Esophagus (tissue), 2 donors: ENCODE data around the gene STAB1. TPM values are rescaled to one million over a fixed set of nuclear protein-coding genes. Genes with fewer than 3 reads are reported as not detected.

Source experiments
- H3K27ac ChIP-seq, 2 donors: one replicate each; pipeline ENCODE4 v1.5.1; 2013; ENCODE audit warnings: low read depth in 2 of 2, mild to moderate bottlenecking in 2 of 2, inconsistent platforms in 1 of 2, low read length in 1 of 2, moderate library complexity in 1 of 2
- H3K27me3 ChIP-seq, 2 donors: one replicate each; pipeline ENCODE4 v1.6.1; 2013; ENCODE audit warnings: low read length in 2 of 2, control low read depth in 1 of 2, mild to moderate bottlenecking in 1 of 2; ENCODE audit not compliant: insufficient read depth in 2 of 2, control insufficient read depth in 1 of 2
- H3K36me3 ChIP-seq, 2 donors: one replicate each; pipeline ENCODE4 v1.6.1; 2013; ENCODE audit warnings: low read length in 1 of 2; ENCODE audit not compliant: control insufficient read depth in 2 of 2, insufficient read depth in 2 of 2
- H3K4me1 ChIP-seq, 2 donors: one replicate each; pipeline ENCODE4 v1.6.1; 2013; ENCODE audit warnings: low read length in 1 of 2; ENCODE audit not compliant: control insufficient read depth in 2 of 2, insufficient read depth in 2 of 2
- H3K4me3 ChIP-seq, 2 donors: one replicate each; pipeline ENCODE4 v1.5.1; 2013; ENCODE audit warnings: low read length in 2 of 2, mild to moderate bottlenecking in 2 of 2, low read depth in 1 of 2, moderate library complexity in 1 of 2
- H3K9me3 ChIP-seq, 2 donors: one replicate each; pipeline ENCODE4 v1.6.1; 2013; ENCODE audit warnings: mild to moderate bottlenecking in 2 of 2, low read depth in 1 of 2, low read length in 1 of 2, moderate library complexity in 1 of 2; ENCODE audit not compliant: control insufficient read depth in 2 of 2, insufficient read depth in 1 of 2
- WGBS, 2 donors: extraction: QIAGEN DNeasy Blood & Tissue Kit; methylation state at CpG; one replicate each; pipeline ENCODE4 v1.1.7; 2013; 5-methylcytosine and 5-hydroxymethylcytosine counted together
- polyA plus RNA-seq, 2 donors: library from polyadenylated mRNA; stranded (reverse); fragments of 200-250 nt; gene quantifications; one replicate each; pipeline ENCODE4 v1.2.3, GENCODE V29; 2013
- donor health status: healthy with polysubstance abuse.
- donor health status: Bipolar disorder and iron deficiency.

Gene STAB1
- polyA plus RNA-seq, 2 donors, result 30.5 to 39.0 TPM

DNA sequence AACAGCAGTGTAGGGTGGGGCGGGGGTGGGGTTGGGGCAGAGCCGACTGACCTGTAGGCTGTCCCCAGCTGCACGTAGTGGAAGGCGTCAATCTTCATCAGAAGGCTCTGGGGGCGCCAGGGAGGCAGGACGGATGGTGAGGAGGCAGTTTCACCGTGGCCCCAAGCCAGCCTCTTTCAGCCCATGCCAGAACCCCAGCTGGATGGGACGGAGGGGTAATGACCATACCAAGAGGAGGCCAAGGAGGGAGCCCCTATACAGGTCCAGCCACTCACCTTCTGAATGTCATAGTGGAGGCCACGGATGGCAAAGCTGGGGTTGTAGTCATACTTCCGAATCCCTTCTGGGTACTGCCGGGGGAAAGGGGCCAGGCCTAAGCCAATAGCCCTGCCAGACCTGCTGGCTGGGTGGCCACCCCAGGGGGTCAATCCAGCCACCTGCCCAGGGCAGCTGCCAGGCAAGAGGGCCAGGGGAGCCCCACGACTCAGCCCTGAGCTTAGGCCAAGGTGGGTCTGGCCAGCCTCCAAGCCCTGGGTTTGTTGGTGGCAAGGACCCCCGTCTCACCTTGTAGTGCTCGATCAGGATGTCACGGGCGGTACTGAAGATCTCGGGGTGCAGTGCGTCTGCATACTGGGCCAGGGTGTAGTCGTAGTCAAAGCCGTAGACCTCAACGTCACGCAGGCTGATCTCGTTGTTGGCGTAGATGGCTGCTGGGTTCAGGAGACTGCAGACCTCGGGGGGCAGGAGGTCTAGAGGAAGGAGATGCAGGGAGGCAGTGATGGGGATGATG is 33.6 kb downstream of the STAB1 start:
- WGBS, 2 donors, result 88 to 89% methylated on average over 25 of the region's 25 CpGs
- Histone ChIP-seq H3K9me3 (no peaks in the 10 kb centered on the region), H3K27ac (no peak overlapping the region), H3K27me3 (no peaks in the 10 kb centered on the region), H3K36me3 (peaks cover 0 to 29% of the 10 kb centered on the region in 2 donors), H3K4me1 (peaks cover 19 to 57% of the 10 kb centered on the region in 2 donors), H3K4me3 (no peak overlapping the region)

DNA sequence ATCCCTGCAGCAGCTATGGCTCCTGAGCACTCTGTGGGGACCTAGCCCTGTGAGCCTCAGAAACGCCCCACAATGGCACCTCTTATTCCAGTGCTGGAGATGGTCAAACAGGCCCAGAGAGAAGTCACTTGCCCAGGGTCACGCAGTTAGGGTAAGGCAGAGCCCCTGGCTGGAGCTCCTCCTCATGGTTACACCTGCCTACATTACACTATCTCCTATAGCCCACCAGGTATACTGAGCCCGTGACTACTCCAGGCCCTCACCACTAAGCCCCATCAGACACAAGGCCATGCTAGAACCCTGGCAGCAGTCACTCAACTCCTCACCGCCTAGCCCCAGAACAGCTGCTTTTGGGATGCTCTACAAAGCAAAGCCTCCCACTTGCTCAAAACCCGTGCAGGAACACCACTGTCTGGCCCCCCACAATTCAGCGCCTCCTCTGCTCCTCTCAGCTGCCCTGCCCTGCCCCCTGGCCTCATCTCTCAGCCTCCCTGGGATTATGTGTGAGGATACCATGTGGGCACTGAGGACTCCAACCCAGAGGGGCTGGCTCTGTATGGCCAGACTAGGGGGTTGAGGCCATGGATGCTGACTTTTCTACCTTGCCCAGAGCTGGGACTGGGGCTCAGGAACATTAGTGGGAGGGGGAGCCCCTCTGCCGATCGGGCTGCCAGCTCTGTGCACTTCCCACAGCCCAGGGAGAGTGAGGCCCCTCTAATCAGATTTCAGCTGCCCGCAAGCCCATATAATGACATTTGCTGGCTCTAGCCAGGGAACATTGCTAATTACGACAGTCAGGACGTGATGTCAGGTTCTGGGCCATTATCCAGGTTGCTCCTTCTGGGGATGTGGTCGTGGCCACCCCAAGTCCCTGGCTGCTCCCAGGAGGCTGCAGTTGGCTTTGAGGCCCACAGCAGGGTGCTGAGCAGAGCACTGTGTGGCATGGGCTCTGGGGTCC is 34.5 kb downstream of the STAB1 start:
- Histone ChIP-seq H3K27me3 (no peaks in the 10 kb centered on the region), H3K36me3 (peaks cover 0 to 20% of the 10 kb centered on the region in 2 donors), H3K9me3 (no peaks in the 10 kb centered on the region), H3K4me1 (peaks cover 16 to 56% of the 10 kb centered on the region in 2 donors), H3K4me3 (no peak overlapping the region), H3K27ac (peak overlapping the region; percentile 63 to 75)
- WGBS, 2 donors, result 67 to 71% methylated on average over 12 of the region's 12 CpGs

DNA sequence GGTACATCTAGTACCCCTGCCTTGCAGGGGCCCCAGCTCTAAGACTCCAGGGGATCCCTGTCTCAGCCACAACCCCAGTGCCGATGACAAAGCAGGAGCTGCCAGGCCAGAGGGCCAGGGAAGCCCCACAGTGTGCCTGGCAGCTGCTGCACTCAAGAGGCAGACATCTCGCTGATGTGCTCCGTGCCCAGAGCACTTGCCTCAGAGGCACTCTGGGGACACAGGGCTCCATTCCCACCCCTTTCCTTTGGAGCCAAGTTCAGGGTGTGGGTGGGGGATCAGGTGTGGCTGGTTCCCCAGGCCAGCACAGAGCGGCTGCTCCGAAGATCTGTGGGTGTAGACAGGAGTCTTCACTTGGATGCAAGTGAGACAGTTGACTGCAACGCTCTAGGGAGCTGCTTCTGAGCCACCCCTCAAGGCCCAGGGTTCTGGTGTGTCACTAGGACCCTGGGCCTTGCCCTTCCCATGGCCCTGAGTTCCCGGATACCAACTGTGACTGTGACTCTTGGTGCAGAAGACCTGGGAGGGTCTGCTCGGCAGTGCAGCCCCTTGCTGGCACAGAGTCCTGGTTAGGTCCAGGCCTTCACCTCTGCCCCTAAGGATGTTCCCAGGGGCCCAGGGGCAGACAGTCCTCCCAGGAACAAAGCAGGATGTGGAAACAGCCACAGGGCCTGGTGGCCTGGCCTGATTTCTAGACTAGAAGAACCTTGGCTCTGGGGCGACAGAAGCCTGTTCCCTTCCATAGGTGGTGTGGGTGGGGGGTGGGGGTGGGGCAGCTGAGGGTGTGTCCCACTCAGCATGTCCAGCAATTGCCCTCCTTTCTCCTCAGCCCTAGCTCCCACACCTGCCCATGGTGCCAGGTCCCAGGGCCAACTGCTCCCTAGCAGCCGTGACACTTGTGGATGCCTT is 36.0 kb downstream of the STAB1 start:
- Histone ChIP-seq H3K4me3 (no peak overlapping the region), H3K4me1 (peaks cover 9 to 47% of the 10 kb centered on the region in 2 donors), H3K9me3 (no peaks in the 10 kb centered on the region), H3K36me3 (peaks cover 0 to 20% of the 10 kb centered on the region in 2 donors), H3K27ac (peak overlapping the region; percentile 63 to 75), H3K27me3 (no peaks in the 10 kb centered on the region)
- 51 to 63% methylated on average over 10 of the region's 10 CpGs for WGBS, 2 donors

DNA sequence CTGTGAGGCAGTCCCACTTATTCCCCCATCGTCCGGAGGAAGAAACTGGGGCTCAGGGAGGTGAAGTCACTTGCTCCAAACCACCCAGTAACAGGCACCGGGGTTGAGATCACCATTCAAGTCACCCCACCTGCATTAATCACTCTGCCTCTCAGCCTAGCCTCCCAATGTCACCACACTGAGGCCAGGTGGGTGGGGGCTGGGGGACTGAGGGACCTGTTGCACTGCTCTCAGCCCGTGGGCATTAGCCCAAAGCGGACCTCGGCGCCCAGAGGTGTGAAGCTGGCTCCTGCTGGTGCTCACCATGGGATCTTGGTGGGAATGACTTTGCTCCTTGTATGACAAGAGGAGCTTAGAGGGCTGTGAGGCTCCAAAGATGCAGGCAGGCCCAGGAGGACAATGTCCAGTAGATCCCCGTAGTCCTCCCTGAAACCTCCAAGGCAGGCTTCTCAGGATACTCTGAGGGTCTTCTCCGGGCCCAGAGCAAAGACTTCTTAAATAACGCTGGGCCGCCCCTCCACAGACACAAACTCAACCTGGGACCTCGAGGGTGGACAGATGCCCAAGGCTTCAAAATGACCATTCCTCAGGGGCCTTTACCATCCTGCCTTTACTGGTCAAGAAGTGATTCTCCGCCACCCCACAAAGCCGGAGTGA is 36.9 kb downstream of the STAB1 start:
- Histone ChIP-seq H3K27me3 (no peaks in the 10 kb centered on the region), H3K4me3 (peak overlapping the region in 1 of 2 donors; percentile 63), H3K4me1 (peaks cover 9 to 46% of the 10 kb centered on the region in 2 donors), H3K36me3 (peaks cover 0 to 20% of the 10 kb centered on the region in 2 donors), H3K27ac (peak overlapping the region; percentile 57 to 75), H3K9me3 (no peaks in the 10 kb centered on the region)
- WGBS, 2 donors, result 71 to 82% methylated on average over 14 of the region's 14 CpGs

DNA sequence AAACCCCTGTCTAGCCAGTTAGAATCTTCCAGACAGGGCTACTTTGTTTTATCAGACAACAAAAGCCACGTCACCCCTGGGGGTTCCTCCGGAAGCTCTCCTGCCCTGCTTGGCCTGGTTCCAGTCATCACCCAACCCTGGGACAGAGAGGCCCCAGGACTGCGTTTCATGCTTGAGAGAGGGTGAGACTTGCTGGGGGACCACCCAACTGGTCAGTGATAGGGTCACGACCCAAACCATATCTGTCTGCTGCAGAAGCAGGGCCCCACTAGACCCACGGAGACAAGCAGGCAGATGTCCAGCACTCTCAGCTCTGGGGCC is 37.3 kb downstream of the STAB1 start:
- Histone ChIP-seq H3K4me1 (peaks cover 9 to 44% of the 10 kb centered on the region in 2 donors), H3K36me3 (peaks cover 0 to 15% of the 10 kb centered on the region in 2 donors), H3K4me3 (peak overlapping the region; percentile 63 to 67), H3K27me3 (no peaks in the 10 kb centered on the region), H3K27ac (peak overlapping the region in 1 of 2 donors; percentile 54), H3K9me3 (no peaks in the 10 kb centered on the region)
- 28 to 39% methylated on average over 5 of the region's 5 CpGs for WGBS, 2 donors

DNA sequence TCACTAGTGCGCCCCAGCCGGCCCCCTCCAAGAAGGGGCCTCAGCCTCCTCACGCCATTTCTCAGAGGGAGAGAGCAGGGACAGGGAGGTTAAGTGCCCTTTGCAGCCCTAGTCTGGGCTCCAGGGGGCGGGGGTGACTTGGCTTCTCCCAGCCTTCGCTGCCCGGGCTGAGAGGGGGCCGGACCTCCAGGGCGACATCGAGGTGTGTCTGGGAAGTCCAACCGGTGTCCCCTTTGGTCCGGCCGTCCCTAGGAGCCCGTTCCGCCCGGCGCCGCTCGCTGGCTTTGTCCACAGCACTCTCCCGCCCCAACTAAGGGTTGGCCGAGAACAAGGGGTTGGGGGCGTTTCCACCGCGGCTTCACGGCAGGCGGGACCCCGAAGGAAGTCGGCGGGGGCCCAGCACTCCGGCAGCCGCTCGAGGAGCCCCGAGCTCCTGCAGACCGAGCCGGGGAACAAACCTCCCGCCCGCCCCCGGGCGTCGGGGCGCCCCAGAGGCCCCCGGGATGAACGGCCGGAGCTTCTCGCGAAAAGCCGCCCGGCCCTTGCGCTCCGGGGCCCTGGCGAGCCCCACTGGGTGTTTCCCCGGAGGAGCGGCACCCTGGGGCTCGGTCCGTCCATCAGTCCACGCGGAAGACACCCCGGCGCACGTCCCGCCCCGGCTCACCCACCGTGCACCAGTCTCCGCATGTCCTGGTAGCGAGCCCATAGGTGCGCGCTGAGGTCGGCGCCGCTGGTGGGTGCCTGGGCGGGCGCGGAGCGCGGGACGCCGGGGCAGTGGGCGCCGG is 37.9 kb downstream of the STAB1 start:
- WGBS, 2 donors, result 2 to 6% methylated on average over 63 to 78 of the region's 78 CpGs
- no peaks in the 10 kb centered on the region for H3K9me3 ChIP-seq
- H3K4me1 ChIP-seq, result peaks cover 10 to 44% of the 10 kb centered on the region in 2 donors
- peak overlapping the region; percentile 54 to 78 for H3K27ac ChIP-seq
- peaks cover 0 to 10% of the 10 kb centered on the region in 2 donors for H3K36me3 ChIP-seq
- H3K27me3 ChIP-seq, result no peaks in the 10 kb centered on the region
- H3K4me3 ChIP-seq, result peak overlapping the region; percentile 63 to 67

DNA sequence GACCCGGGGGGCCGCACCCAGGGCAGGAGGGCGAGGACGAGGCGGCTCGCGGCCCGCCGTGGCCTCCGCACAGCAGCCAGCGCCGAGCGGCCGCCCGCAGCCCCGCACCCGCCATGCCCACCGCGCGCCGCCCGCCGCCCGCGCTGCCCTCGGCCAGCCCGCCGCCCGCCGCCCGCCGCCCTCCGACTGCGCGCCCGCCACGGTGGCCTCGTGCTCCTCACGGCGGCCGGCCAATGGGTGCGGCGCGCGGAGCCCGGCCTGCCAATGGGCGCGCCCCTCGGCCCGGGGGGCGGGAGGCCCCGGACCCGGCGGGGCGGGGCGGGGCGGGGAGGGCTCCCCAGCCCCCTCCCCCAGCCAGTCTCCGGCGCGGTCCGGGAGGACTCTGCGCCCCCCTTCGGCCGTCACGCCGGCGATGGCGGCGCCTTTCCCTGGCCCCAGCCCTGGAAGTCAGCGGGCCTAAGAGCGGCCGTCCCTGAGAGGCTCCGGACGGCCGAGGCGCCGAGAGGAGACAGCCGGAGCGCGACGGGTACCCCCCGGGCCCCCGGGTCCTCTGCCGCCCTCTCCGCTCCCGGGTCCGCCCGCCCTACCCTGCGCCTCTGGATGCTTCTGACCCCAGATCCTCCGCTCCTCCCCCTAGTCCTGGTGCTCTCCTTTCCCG is 38.6 kb downstream of the STAB1 start, which contains the start of gene NT5DC2:
NT5DC2 (minus strand) TSS at position 235 of the 658 bp plus-strand sequence; CDS start at position 115, 120 bp downstream.
- H3K36me3 ChIP-seq, result peaks cover 0 to 4% of the 10 kb centered on the region in 2 donors
- H3K27me3 ChIP-seq, result no peaks in the 10 kb centered on the region
- H3K4me1 ChIP-seq, result peaks cover 12 to 44% of the 10 kb centered on the region in 2 donors
- no peaks in the 10 kb centered on the region for H3K9me3 ChIP-seq
- H3K4me3 ChIP-seq, result peak within 1 kb of the TSS; percentile 63 to 67
- 2 to 5% methylated on average over 19 to 91 of the region's 91 CpGs for WGBS, 2 donors
- peak within 1 kb of the TSS; percentile 78 to 81 for H3K27ac ChIP-seq
